GM21423 (cell line): ENCODE data around the gene ADH5.
"Not testable (repeated sequence)": the region's sequence is repeated elsewhere in the genome, so short reads cannot be mapped to it uniquely, and the experiment has no call there.

Experiments used
- ATAC-seq: cut with Tn5 transposase; IDR thresholded peaks from one replicate; pipeline ENCODE4 v1.9.1; 2021; ENCODE audit warnings: mild to moderate bottlenecking, moderate library complexity; ENCODE audit not compliant: unreplicated experiment

ADH5 gene

DNA sequence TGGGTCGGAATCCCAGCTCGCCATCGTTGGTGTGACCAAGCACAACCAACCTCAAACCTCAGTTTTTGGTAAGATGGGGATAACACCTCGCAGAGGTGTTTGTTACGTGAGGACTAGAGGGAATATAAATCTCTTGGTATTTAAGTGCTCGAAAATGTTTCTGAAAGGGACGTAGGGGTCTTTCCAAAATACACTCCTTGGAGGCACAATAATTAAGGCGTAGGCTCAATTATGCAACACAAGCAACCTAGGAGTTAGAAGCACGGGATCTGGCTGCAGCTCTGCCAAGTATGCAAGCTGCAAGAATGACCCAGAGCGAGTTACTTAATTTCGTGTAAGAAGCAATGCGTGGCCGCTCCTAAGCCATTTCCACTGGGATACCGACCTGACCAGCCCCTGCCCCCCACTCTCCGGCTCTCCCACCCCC is 552 bp downstream of the ADH5 start:
- ATAC-seq = peak; percentile 23

DNA sequence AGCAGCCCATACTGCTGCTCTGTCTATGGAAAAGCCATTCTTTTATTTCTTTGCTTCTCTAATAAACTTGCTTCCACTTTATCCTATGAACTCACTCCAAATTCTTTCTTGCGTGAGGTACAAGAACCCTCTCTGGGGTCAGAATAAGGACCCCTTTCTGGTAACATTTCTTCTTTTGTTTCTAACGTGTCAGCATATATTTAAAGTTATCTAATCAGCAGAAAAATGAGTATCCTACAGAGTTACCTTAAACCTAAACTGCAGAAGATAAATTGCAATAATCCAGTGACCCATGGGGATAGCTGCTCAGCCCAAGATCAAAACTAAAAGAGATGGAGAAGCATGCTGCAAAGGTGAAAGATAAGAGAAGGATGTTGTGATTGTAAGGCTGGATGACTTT is 4.0 kb downstream of the ADH5 start:
- ATAC-seq = no peak

DNA sequence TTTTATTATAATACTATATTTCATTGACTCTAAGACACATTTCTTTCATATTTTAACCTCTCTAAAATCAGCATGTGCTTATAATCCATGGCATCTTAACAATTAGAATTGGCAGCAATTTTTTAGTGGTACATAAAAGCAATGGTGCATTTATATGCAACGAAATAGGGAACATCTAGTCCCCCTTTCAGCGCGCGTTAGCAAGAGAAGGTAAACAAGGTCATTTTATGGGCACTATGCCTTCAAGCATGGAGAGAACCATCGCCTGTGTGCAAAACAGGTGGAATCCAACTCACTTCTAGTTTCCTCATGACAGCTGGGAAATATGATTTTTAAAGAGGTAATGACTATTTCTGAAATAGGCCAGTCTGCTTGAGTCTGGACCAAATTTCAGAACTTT is 6.4 kb downstream of the ADH5 start:
- no peak for ATAC-seq

GRCh38 chr4:99080869-99081268 is 7.7 kb downstream of the ADH5 start:
- ATAC-seq = not testable (repeated sequence)

DNA sequence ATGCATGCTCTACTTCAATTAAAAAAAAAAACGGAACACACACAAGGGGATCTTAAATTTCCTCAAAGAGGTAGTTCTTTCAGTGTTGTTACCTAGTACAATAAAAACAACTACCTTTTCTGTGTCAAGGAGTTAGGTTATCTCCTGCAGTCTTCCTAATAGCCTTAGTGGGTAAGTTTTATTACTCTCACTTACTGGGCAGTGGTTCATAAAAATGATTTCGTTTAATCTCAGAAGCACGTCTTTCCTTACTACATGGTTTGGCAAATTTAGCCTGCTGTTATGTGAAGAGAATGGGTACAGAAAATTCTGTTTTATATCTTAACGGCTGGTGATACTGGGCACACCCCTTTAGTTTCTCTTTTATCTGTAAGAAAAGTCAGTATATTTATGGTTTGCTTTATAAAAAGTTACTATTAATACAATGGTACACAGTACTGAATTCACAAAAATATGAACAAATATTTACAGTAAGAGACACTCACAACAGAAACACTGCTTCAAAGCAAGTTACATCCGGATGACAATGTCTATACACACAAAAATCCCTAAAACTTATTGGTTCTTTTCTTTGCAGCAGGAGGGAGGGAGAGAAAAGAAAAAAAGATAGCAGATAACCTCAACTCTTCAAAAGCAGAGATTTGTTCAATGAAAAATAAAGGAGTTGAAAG is 8.8 kb downstream of the ADH5 start:
- no peak for ATAC-seq

DNA sequence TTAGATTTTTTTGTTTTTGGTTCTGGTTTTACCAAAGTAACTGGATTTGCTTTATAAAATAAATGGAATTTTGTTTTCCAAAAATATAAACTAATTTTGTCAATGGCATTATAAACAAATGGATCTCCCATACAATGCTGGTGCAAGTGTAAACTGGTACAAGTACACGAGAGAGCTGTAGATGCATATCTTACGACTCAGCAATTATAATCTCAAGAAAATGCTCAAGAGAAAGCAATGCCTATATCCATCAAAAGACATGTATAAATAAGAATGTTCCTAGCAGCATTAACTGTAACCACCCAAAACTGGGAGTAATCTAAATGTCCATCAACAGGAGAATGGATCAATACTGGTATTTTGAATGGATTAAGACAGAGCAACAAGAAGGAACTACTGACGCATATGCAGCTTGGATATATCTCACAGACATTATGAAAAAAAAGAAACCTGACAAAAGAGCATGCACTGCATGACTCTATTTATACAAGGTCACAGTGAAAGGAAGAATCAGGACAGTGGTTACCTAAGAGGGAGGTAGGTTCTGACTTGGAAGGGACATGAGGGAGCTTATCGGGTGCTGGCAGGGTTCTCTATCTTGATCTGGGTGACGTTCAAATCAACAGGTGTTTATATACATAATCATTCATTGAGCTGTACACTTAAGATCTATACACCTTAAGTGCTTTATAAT is 9.5 kb downstream of the ADH5 start:
- ATAC-seq = no peak

DNA sequence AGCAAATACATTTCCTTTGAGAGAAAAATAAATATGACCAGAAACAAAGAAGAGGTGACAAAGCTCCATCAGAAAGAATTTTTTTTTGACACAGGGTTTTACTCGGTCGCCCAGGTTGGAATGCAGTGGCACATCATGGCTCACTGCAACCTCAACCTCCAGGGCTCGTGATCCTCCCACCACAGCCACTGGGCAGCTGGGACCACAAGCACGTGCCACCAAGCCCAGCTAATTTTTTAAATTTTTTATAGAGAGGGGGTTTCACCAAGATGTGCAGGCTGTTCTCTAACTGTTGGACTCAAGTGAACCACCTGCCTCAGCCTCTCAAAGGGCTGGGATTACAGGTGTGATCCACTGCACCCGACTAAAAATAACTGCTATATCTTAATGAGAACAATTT is 10.3 kb downstream of the ADH5 start:
- ATAC-seq = no peak

- ATAC-seq = no peak
Measured at GRCh38 chr4:99077177-99077576, 11.4 kb downstream of the ADH5 start.

DNA sequence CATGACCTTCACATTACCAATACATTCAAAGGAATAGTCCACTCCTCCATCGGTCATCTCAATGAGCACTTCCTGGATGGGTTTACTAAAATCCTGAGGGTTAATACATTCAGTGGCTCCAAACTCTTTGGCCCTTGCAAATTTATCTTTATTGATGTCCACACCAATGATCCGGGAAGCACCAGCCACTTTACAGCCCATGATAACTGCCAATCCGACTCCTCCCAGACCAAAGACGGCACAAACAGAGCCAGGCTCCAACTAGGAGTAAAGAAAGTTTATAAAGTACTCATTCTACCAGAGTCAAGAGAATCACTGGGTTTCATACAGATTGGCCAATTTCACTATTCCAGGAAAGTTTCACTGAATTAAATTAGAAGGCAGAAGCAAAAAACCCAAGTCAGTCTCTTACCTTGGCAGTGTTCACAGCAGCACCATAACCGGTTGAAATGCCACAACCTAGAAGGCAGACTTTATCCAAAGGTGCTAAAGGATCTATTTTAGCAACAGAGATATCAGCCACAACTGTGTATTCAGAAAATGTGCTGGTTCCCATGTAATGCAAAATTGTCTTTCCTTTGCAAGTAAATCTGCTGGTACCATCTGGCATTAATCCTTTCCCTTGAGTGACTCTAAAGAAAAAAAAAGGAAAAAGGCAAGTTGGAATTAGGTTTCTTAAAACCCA is 12.2 kb downstream of the ADH5 start:
- no peak for ATAC-seq

DNA sequence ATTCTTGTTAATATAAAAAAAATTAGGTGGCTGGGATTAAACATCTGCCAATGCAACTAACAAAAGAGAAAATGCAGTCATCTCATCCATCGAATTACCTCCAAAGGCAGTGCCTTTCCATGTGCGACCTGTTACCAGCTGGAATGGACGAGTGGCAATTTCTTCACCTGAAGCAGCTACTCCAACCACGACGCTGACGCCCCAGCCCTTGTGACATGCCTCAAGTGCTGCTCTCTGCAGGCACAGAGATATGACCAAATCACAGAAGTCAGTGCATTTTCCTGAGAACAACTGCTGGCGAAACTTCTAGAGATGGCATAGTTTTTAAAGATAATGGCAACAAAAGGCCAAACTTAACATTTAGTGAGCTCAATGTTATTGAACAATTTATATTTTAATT is 13.8 kb downstream of the ADH5 start:
- ATAC-seq = no peak

GRCh38 chr4:99071159-99071558 is 17.4 kb downstream of the ADH5 start:
- ATAC-seq = no peak

DNA sequence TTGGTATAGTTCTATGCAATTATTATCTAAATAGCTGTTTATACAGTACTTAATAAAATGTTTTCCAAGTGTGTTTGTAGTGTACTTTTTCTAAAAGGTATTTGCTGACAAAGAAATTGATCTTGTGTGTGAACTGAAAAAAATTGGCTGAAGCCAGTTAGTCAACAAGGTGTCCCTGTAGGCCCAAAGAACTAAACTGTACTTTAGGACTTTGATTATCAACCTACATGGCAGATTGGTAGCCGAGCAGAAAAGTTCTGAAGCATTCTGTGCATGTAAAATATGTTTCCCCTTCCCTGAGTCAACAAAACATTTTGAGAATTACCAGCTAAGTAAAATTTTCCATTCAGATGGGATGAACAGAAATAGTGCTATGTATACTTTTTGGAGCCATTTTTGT is 21.0 kb downstream of the ADH5 start:
- ATAC-seq = no peak

GRCh38 chr4:99065521-99065920 is 23.1 kb downstream of the ADH5 start:
- ATAC-seq = not testable (repeated sequence)

DNA sequence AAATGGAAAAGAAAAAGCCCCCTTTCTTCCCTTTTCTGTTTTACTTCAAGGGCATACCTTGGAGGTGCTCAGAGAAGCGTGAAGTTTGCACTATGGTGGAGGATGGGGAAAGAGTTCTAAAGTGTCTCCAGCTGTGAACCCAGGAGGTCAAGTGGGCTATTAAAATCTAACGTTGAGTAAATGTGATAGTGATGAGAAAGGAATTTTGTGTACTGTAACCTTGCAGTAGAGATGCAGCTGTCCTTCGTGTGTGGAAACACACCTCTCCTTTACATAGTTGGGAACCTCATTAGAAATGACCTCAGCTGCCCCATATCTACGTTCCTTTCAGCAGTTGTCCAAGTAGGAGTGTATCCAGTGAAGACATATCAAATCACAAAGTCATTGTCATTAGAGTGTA is 26.5 kb downstream of the ADH5 start:
- ATAC-seq = no peak

DNA sequence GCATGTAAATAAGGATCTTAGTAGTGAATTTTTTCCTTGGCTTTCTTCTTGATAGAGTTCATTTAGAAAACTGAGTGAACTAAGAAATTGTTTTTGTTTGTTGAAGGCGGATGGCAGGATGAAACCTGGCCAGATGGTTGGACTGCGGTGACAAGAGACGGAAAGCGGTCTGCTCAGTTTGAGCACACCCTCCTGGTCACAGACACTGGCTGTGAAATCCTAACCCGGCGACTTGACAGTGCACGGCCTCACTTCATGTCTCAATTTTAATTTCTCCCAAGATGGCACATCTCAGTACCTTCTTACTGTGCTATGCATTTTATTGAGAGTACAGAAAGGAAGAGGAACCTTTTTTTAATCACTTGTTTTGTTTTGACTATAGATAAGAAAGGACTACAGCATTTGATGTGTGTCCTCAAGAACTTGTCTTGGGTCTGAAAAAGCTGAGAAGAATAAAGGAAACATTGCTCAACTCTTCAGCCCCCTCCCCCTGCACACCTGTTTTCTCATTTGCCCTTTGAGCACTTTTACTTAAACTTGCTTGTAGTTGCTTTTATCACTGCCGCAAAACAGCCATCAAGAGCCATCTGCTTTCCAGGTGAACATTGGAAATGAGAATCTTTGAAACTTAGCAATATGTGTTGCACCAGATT is 27.4 kb downstream of the ADH5 start:
- ATAC-seq = no peak

DNA sequence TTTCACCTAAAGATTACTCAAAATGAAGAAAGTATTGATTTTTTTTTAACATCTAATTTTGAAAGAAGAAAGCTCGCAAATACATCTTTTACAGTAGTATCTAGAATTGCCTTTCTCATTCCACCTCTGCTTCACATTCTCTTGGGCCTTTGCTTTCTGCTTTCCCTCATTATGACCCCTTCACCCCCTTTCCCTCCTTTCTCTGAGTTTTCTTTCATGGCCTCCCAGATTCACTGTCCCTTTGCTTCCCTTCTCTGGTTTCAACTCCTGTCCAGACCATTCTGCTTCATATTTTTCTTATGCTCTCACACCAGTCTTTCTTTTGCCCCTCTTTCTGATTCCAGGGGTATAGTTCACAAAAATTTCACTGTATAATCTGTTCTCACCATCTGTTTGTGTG is 29.0 kb downstream of the ADH5 start:
- ATAC-seq = no peak

DNA sequence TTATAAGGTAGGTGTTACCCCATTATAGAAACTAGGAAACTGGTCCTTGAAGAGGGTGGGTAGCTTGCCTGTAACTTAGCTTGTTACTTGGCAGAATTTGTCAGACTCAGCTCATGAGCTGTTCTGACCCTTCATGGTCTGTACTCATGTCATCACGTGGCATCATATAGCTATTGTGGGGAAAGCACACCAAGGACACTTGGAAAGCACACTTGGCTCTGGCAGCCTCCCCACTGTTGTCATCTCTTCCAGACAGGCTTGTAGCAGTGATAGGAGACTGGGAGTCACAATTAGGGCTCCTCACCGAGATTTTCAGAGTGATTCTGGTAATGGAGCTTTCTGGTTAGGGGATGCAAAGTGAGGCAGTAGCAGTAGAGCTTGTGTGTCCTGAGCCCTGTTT is 30.4 kb downstream of the ADH5 start:
- ATAC-seq = no peak

GRCh38 chr4:99054428-99054994 is 34.1 kb downstream of the ADH5 start:
- peak; percentile 56 for ATAC-seq

DNA sequence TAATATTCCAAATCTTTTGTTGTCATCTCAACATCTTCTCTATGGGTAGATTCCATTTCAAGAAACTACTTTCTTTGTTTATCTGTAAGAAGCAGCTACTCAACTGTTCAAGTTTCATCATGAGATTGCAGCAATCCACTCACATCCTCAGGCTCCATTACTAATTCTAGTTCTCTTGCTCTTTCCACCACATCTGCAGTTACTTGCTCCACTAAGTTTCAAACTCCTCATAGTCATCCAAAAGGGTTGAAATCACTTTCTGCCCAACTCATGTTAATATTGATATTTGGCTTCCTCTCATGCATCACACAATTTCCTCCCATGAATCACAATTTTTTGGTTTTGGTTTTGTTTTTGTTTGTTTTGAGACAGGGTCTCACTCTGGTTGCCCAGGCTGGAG is 35.7 kb downstream of the ADH5 start:
- no peak for ATAC-seq

DNA sequence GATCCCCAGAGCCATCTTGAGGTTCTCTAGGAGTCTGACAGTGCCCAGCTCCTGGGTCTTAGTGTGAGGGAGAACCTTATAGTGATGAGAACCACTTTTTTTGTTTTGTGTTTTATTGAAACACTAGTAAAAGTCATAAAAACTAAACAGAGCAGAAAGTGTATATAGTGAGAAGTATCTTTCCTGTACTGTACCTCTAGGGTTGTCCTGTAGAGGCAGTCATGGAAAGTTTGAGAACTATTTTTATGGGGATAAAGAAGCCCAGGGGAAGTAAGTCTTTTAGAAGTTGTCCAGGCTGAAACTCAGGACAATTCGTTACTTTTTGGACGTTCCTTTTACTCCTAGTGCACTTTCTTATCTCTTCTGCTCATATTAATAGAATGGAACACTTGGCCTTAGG is 40.9 kb downstream of the ADH5 start:
- no peak for ATAC-seq

- no peak for ATAC-seq
Measured at GRCh38 chr4:99043346-99043745, 45.2 kb downstream of the ADH5 start.
